Mucosa of descending colon (tissue), 3 donors: ENCODE data around the gene SUPT4H1. TPM values are rescaled to one million over a fixed set of nuclear protein-coding genes. Genes with fewer than 3 reads are reported as not detected.
"Not testable (repeated sequence)": the region's sequence is repeated elsewhere in the genome, so short reads cannot be mapped to it uniquely, and the experiment has no call there.

ENCODE experiments used
- ATAC-seq: fragments of 200-7000 bp; cut with Tn5 transposase; one replicate; pipeline ENCODE4 v1.9.1; 2020; ENCODE audit warnings: mild to moderate bottlenecking, moderate library complexity
- DNase-seq, 3 donors: peaks; one replicate each; pipeline ENCODE4 v3.0.0-alpha.2; 2020
- H3K36me3 ChIP-seq: fragments of 200-600 bp; one replicate; pipeline ENCODE4 v1.8.0; 2021; ENCODE audit warnings: low read depth, mild to moderate bottlenecking
- H3K4me1 ChIP-seq: fragments of 200-600 bp; one replicate; pipeline ENCODE4 v1.8.0; 2021; ENCODE audit warnings: low read depth, mild to moderate bottlenecking
- H3K4me3 ChIP-seq: fragments of 200-600 bp; one replicate; pipeline ENCODE4 v1.8.0; 2021; ENCODE audit warnings: mild to moderate bottlenecking
- H3K9me3 ChIP-seq: fragments of 200-600 bp; one replicate; pipeline ENCODE4 v1.8.0; 2021; ENCODE audit warnings: mild to moderate bottlenecking
- intact Hi-C, 2 donors: fragments of 100-400 bp; cut with DNase I in 1 of 2; cut with micrococcal nuclease in 1 of 2; formaldehyde crosslinking; loops; one replicate each; pipeline versions ENCODE4 v1.11.0 to v1.11.1; 2022; cut with DNase I, micrococcal nuclease
- total RNA-seq, 3 donors: library from RNA; stranded (reverse); fragmentation: NEBNext Ultra II Directional in 2 of 3; extraction: Animal tissue kit (Norgen Biotek cat#: 25700) in 2 of 3; gene quantifications; one replicate each; pipeline versions ENCODE4 v1.2.1 to v1.2.4, GENCODE V29; 2021 to 2023
- TF ChIP-seq, protein P1 (sequence below): fragments of 200-600 bp; IDR thresholded peaks from one replicate; pipeline ENCODE4 v1.8.0; 2022; ENCODE audit warnings: antibody characterized with exemption, mild to moderate bottlenecking
- donor health status: DM: no; HTN: no; CAD: no; lungs with moderate emphysema.
- donor health status: DM: no; HTN: no; CAD: no.
- donor health status: DM: no; HTN: yes; CAD: no.

SUPT4H1 gene
- total RNA-seq, 3 donors from 2014 or later: 57.9 to 79.5 (median 68.9) TPM

DNA sequence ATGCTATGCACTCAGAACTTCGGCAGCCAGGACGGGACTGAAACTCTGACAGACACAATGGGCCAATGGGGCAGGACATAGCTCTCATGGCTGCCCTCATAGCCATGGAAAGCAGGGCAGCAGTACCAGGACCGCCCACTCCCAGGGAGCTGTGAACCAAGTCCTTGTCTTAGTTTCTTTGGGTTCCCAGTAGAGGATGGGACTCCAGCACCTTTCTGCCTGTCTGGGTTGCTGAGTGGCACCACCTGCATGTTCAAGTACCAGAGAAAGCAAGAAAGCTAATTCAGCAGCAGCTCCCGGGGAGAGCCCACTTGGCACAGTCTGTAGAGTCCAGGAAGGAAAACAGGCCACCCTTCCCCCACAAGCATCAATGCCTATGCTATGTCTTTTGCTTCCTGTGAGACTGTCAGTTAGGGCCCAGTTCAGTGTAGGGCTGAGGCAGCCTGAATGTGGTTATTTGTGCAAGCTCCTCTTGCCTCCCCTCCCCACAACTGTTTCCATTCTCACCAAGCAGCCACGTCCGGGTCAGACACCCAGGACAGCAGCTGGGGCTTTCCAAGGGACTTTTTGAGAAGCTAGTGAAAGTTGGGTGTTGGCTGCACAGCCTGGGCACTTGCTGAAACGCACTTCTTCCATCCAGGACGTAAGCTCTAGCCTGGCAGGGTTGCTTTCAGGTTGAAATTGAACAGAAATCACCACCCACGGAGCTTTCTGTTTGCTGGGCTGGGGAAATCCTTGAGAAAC is 7.8 kb downstream of the SUPT4H1 start:
- Histone ChIP-seq H3K36me3 (peaks cover 5% of the 10 kb centered on the region), H3K4me3 (no peak overlapping the region), H3K9me3 (no peaks in the 10 kb centered on the region), H3K4me1 (peaks cover 3% of the 10 kb centered on the region)
- peak; percentile 83 for ATAC-seq
- intact Hi-C loops: no loop called here
- DNase-seq: peak; percentile 58 to 82 (median 66)
- TF ChIP-seq, protein P1, sequence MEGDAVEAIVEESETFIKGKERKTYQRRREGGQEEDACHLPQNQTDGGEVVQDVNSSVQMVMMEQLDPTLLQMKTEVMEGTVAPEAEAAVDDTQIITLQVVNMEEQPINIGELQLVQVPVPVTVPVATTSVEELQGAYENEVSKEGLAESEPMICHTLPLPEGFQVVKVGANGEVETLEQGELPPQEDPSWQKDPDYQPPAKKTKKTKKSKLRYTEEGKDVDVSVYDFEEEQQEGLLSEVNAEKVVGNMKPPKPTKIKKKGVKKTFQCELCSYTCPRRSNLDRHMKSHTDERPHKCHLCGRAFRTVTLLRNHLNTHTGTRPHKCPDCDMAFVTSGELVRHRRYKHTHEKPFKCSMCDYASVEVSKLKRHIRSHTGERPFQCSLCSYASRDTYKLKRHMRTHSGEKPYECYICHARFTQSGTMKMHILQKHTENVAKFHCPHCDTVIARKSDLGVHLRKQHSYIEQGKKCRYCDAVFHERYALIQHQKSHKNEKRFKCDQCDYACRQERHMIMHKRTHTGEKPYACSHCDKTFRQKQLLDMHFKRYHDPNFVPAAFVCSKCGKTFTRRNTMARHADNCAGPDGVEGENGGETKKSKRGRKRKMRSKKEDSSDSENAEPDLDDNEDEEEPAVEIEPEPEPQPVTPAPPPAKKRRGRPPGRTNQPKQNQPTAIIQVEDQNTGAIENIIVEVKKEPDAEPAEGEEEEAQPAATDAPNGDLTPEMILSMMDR: no peak

DNA sequence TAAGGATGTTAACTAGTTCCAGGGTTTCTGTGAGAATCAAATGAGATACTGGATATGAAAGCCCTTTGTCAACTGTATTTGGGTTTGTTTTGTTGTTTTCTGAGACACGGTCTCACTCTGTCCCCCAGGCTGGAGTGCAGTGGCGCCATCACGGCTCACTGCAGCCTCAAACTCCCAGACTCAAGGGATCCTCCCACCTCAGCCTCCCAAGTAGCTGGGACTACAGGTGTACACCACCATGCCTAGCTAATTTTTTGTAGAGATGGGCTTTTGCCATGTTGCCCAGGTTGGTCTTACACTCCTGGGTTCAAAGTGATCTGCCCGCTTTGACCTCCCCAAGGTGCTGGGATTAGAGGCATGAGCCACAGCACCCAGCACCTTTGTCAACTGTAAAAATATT is 8.9 kb downstream of the SUPT4H1 start:
- ATAC-seq: no peak
- intact Hi-C loops: no loop called here
- H3K4me3 ChIP-seq: no peak overlapping the region
- peaks cover 12% of the 10 kb centered on the region for H3K4me1 ChIP-seq
- DNase-seq: peak in 1 of 3 donors; percentile 10
- TF ChIP-seq, protein P1: no peak
- peaks cover 5% of the 10 kb centered on the region for H3K36me3 ChIP-seq
- H3K9me3 ChIP-seq: no peaks in the 10 kb centered on the region

DNA sequence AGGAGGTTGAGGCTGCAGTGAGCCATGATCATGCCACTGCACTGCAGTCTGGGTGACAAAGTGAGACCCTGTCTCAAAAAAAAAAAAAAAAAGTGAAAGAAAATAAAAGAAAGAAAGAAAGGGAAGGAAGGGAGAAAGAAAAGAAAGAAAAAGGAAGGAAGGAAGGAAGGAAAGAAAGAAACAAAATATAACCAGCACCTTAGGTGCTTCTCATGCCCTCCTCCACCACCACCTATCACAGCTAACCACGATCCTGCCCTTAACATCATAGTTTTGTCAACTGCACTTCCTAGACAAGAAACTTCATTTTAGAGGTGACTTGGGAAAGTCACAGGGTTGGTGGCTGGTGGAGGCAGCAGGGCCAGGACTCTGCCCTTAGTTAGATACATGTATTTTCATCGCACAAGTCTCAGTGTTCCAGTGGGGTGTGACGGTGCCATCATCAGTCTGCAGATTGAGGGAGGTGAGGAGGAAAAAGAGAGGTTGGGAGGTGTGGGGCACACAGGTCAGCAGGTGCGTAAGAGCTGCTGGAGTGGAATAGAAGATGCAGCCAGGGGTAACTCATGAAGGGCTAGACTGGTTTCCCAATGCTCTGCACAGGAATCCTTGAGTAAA is 10.0 kb downstream of the SUPT4H1 start:
- H3K4me1 ChIP-seq: peaks cover 12% of the 10 kb centered on the region
- intact Hi-C loops: no loop called here
- TF ChIP-seq, protein P1: no peak
- no peak for ATAC-seq
- DNase-seq: no peak
- H3K9me3 ChIP-seq: no peaks in the 10 kb centered on the region
- H3K36me3 ChIP-seq: peaks cover 5% of the 10 kb centered on the region
- H3K4me3 ChIP-seq: no peak overlapping the region

DNA sequence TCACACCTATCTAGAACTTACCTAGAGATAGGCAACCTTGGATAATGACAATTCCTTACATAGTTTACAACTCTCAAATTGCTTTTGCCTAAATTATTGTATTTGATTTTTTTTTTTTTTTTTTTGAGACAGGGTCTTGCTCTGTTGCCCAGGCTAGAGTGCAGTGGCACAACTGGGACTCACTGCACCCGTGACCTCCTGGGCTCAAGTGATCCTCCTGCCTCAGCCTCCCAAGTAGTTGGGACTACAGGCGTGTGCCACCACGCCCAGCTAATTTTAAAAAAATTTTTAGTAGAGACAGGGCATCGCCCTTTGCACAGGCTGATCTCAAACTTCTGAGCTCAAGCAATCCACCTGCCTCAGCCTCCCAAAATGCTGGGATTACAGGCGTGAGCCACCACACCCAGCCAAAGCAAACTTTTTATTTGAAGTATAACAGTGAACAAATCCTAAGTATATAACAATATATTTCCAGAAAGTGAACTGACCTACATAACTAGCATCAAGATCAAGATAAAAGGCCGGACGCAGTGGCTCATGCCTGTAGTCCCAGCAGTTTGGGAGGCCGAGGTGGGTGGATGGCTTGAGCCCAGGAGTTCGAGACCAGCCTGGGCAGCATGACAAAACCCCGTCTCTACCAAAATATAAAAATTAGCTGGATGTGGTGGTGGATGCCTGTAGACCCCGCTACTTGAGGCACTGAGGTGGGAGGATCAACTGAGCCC is 10.7 kb downstream of the SUPT4H1 start:
- H3K4me3 ChIP-seq, intact Hi-C loops, H3K36me3 ChIP-seq, H3K9me3 ChIP-seq, DNase-seq, ATAC-seq: not testable (repeated sequence)
- peaks cover 12% of the 10 kb centered on the region for H3K4me1 ChIP-seq

DNA sequence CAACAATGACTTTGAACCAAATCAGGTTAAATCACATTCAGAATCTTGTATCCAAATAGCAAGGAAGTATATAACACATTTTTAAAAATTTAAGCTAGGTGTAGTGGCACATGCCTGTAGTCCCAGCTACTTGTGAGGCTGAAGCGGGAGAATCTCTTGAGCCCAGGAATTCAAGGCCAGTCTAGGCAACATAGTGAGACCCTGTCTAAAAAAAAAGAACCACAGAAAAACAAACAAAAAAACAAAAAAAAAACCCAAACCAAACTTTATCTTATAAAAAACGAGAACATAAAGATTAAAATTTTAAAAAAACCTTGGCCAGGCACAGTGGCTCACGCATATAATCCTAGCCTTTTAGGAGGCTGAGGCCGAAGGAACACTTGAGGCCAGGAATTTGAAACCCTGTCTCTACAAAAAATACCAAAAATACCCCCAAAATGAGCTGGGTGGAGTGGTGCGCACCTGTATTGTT is 11.6 kb downstream of the SUPT4H1 start:
- no peak for DNase-seq
- H3K9me3 ChIP-seq: no peaks in the 10 kb centered on the region
- no peaks in the 10 kb centered on the region for H3K36me3 ChIP-seq
- intact Hi-C loops: no loop called here
- TF ChIP-seq, protein P1: no peak
- H3K4me1 ChIP-seq: peaks cover 12% of the 10 kb centered on the region
- no peak for ATAC-seq
- H3K4me3 ChIP-seq: no peak overlapping the region
